Stimulated activated CD4-positive, alpha-beta T cell treated with anti-CD3 and anti-CD28 coated beads, TNF-alpha, amount 100 ng/mL, for 4 hours (primary cell): ENCODE measurements around the gene SPACA9.

Experiments used
- DNase-seq, 3 experiments: peaks; one replicate each; pipeline ENCODE4 v3.0.0-alpha.2; 2020; ENCODE audit warnings: low read depth in 3 of 3

SPACA9 gene

DNA sequence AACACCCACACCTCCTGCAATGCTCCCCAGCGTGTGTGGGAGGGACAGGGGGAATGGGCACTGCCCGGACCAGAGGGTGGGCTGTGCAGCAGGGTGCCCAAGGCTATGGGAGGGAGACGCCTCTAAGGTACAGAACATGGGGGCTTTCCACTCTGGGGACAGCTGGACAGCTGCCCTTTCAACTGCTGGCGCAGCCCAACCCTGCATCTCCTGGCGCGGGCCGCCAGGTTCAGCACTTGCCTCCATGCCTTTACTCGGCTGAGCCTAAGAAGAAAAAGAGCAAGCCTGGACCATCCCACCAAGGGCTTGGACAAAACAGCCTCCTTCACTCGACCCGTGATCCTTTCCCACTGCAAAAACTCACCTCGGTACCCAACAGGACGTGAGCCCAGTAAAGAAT lies 15.6 kb upstream of the SPACA9 start:
- DNase-seq, result no peak

DNA sequence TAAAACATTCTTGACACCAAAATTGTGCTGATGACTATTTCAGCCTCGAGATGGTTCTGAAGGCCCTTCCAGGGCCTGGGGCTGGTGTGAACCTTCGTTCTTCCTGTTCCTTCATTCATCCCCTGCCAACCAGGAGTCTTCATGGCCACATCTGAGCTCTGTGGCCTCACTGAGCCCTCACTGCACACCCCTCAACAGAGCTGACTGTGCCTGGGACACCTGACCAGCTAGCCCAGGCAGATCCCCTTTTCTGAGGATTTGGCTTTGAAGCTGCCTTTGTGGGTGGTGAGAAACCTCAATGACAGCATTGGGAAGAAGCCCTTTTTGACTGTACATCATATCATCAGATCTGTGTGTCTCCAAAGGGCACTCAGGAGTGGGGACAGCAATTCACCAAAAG lies 14.4 kb upstream of the SPACA9 start:
- no peak for DNase-seq

DNA sequence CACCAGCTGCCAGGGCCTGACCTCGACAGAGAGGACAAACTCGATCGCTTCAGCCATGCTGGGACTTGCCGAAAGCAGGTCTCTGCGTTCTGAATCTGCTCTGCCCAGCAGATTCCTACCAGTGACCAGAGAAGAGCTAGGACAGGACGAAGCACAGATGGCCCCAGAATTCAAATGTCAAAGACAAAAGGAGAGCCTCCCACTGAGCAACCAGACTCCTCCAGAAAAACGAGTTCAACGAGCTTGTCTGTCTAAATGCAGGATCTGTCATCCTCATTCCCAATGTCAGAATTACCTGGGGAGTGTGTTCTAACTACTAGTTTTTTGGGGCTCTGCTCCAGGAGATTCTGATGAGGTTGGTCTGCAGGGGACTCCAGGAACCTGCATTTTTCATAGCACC lies 14.0 kb upstream of the SPACA9 start:
- no peak for DNase-seq

DNA sequence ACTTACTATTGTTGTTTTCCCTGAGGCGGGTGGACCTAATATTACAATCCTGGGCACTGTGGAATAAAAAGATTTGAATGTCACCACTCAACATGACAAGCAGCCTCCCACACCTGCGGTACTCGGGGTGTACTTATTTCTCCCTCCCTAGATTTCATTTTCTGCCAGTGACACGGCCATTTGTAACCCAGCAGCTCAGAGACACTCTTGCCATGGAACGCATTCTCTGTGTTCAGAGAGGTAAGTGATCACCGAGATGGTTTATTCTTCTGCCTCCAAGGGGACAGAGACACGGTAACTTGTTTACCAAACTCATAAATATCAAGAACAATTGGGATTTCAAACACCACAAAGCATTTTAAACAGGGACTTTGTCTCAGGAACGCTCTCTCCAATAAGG lies 11.8 kb upstream of the SPACA9 start:
- no peak for DNase-seq

DNA sequence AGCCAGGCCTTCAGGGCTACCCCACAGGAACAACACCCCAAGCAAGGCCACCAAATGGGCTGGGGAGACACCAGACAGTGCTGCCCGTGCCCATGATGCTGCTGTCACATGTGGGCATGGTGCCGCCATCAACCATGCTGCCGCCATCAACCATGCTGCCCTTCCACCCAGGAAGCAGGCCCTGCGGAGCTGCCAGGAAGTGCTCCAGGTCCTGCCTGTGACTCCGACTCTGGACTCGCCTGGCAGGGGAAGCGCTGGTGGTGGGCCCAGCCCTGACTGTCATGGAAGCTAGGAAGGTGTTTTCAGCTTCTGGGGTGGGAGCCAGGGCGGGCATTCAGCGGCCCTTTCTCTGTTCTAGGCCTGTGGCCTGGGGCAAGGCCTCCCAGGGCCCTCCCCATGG lies 9.4 kb upstream of the SPACA9 start:
- no peak for DNase-seq

DNA sequence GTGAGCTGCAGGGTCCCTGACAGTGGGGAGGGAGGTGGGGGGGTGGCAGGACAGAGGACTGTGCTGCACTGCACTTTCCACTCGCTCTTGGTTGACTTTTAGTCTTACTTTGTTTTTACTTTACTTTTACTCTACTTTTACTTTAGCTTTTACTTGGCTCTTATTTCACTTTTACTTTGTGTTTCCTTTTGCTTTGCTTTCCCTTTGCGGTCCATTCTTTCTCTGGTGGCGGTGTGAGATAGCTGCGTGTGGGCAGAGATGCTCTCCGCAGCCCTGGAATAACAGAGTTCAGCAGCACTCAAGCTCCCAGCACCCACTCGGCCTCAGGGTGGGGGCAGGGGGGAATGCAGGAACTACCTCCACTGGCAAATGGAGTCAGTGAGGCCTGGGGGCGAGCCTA lies 5.3 kb upstream of the SPACA9 start:
- DNase-seq, result no peak

DNA sequence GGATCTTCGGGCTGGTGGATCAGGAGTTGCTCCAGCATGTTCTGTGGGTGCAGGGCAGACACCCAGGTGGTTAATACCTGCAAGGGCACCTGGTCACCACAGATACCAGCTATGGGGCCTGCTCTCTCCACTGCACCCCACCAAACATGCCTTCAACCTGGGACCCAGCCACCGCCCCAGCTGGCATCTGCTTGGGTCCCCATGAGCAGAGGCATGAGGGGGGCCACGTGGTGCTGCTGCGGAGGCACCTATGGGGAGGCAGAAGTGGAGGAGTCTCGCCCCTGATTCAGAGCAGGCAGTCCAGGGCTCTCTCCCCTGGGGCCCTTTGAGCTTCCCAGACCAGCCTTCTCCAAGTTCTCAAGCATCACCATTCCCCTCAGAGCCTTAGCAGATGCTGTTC lies 3.5 kb upstream of the SPACA9 start:
- DNase-seq, result no peak

DNA sequence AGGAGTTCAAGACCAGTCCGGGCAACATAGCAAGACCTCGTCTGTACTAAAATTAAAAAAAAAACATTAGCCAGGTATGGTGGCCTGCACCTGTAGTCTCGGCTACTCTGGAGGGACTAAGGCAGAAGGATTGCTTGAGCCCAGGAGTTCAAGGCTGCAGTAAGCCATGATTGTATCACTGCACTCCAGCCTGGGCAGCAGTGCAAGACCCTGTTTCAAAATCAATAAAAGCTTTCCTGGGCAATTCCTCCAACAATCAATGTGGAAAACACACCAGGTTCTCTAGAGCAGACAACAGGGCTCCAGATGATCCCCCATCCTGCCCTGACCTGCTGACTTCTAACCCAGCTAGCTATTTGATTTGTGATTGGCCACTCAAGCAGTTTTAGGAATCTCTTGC lies 1.8 kb upstream of the SPACA9 start:
- DNase-seq, result no peak

- no peak for DNase-seq
These were observed 1.3 kb upstream of the SPACA9 start for GRCh38 chr9:132877458-132877823.

GRCh38 chr9:132877824-132878694 lies 639 bp upstream of the SPACA9 start, which contains the start of gene AK8:
AK8 (minus strand) TSS chr9:132878284; CDS start chr9:132878255, 29 bp downstream.
- DNase-seq, result peak; percentile 46 to 67 (median 58)

GRCh38 chr9:132879457-132880323 lies 992 bp downstream of the SPACA9 start:
- no peak for DNase-seq

DNA sequence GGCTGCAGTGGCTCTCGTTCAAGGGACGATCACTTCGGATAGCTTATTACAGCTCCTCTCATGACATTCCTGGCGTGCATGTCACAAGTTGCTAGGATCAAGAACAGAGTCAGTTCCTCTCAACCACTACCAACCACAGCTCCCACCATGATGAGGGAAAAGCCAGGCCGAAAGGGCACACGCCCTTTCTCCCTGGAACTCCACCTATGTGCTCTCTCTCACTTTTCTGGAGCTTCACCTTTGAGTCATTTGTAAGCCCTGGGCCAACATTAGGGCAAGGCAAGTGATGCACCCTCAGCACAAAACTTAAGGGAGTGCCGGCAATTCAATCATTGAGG lies 1.6 kb downstream of the SPACA9 start:
- no peak for DNase-seq

DNA sequence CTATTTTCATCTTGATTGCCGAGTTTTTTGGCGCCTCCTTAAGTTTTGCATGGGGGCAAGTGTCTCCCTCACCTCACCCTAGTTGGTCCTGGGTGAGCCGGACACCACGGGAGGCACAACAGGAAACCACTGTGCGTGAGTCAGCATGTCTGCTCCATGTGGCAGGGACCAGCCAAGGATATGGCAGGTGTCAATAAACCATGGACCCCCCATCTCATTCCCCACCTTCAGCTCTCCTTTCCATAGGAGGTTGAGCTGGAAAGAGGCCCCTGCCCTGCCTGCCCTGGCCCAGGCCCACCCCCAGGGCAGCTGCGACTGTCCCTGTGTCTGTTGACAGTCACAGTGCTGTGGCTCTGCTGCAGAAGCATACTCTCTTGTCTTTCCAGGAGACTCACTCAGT lies 3.1 kb downstream of the SPACA9 start:
- DNase-seq, result no peak

DNA sequence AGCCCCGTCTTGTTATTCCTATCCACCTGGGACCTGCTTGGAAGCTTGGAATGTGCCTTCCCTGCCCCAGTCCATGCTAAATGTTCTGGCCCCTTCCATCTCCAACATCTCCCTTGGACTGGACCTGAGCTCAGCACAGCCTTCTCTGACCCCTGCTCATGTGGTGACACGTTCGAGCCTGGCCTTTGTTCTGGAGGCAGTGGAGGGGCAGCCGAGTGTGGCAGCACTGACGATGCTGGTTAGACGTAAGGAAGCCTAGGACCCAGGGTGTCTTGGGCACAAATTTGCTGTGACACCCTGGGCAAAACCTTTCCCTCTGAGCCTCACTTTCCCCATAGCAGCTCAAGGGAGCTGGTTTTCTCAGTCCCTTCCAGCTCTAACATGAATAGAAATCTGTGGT lies 3.9 kb downstream of the SPACA9 start:
- DNase-seq, result no peak

DNA sequence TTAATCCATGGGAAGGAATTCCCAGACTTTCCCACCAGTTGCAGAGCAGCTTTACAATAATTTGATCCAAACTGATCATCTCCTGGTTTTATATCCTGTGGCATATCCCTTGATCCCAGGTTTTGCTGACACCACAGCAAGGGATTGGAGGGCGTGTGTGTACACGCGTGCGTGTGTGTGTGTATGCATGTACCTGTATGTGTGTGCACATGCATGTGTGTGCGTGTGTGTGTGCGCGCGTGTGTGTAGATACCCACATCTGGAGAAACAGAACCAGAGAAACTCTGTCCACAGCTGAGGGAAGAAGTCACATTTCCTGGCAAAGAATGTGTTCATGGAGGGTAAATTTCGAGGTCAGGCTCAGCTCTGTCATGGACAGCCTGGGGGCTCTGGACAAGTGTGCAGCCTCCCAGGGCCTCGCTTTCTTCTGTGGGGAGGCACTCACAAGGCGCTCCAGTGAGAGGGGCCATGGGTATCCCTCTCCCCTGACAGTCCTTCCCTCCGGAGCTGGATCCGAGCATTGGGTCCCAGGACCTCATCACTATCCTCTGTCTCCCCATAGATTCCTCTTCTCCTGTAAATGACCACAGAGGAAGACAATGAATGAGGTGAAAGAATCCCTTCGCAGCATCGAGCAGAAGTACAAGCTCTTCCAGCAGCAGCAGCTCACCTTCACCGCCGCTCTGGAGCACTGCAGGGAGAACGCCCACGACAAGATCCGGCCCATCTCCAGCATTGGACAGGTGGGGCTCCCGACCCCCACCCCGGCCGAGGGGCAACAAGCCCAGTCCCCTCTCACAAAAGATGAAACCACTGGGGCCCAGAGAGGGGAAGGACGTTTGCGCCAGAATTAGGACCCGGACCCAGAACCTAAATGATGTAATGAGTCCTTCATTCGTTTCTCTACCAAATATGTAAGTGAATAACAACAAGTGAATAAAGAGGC lies 4.9 kb downstream of the SPACA9 start:
- no peak for DNase-seq

- no peak for DNase-seq
These were observed 7.1 kb downstream of the SPACA9 start for GRCh38 chr9:132885720-132886333.

GRCh38 chr9:132886334-132886725 lies 7.6 kb downstream of the SPACA9 start:
- DNase-seq, result no peak

- DNase-seq, result no peak
These were observed 8.8 kb downstream of the SPACA9 start for GRCh38 chr9:132887181-132888120.

GRCh38 chr9:132888151-132888550 lies 9.5 kb downstream of the SPACA9 start:
- no peak for DNase-seq

GRCh38 chr9:132892400-132892799 lies 13.7 kb downstream of the SPACA9 start:
- no peak for DNase-seq
